Type B pancreatic cell (in vitro differentiated cells): ENCODE data around the gene EIF4E3. TPM values are rescaled to one million over a fixed set of nuclear protein-coding genes. Genes with fewer than 3 reads are reported as not detected.

Source experiments
- DNase-seq: peaks from one replicate; pipeline ENCODE4 v3.0.0; 2021; ENCODE audit warnings: mixed read lengths; ENCODE audit not compliant: unreplicated experiment; ENCODE audit errors: extremely low spot score
- H3K27ac Mint-ChIP-seq: 2 replicates; pipeline ENCODE4 v1.8.0; 2021; ENCODE audit warnings: mild to moderate bottlenecking, mixed read lengths
- H3K27me3 Mint-ChIP-seq: 2 replicates; pipeline ENCODE4 v1.8.0; 2021; ENCODE audit warnings: mixed read lengths
- H3K36me3 Mint-ChIP-seq: 2 replicates; pipeline ENCODE4 v1.8.0; 2021; ENCODE audit warnings: mixed read lengths
- H3K4me1 Mint-ChIP-seq: one replicate; pipeline ENCODE4 v1.8.0; 2021; ENCODE audit warnings: mixed read lengths; ENCODE audit not compliant: unreplicated experiment
- H3K4me3 Mint-ChIP-seq: 2 replicates; pipeline ENCODE4 v1.8.0; 2021; ENCODE audit warnings: mild to moderate bottlenecking, mixed read lengths
- H3K9me3 Mint-ChIP-seq: 2 replicates; pipeline ENCODE4 v1.8.0; 2021; ENCODE audit warnings: mixed read lengths
- CTCF ChIP-seq: fragments of 200-600 bp; sonication (generic); conservative IDR thresholded peaks from 2 replicates; pipeline ENCODE4 v1.5.0; 2021; ENCODE audit warnings: antibody characterized with exemption, mild to moderate bottlenecking
- long read RNA-seq: library from polyadenylated mRNA; unstranded; transcript quantifications from one replicate; pipeline ENCODE4 v2.0.0, GENCODE V29; 2020
- total RNA-seq: library from RNA; stranded (reverse); gene quantifications from 2 replicates; pipeline ENCODE4 v1.2.1, GENCODE V29; 2021; ENCODE audit warnings: low replicate concordance

Gene EIF4E3
- total RNA-seq, result 14.4 and 16.2 TPM in 2 replicates
- long read RNA-seq, full-length matches to known transcripts, result 1 of 4 reads
- long read RNA-seq, partial matches to known transcripts, result 0 of 4 reads
- long read RNA-seq, other reads (novel, unspliced or antisense), result 3 of 4 reads

- H3K4me3 Mint-ChIP-seq, result peak within 1 kb of the TSS; percentile 90
- H3K36me3 Mint-ChIP-seq, result peaks cover 9% of the 10 kb centered on the region
- peaks cover 24% of the 10 kb centered on the region for H3K4me1 Mint-ChIP-seq
- H3K27me3 Mint-ChIP-seq, result peaks cover 45% of the 10 kb centered on the region
- no peak for DNase-seq
- peak within 1 kb of the TSS; percentile 85 for H3K27ac Mint-ChIP-seq
- H3K9me3 Mint-ChIP-seq, result no peaks in the 10 kb centered on the region
- TF ChIP-seq CTCF, result no peak
These were observed at the start of gene EIF4E3 for GRCh38 chr3:71725271-71725991. Gene EIF4E3, minus strand, starts transcription at chr3:71725402. Its CDS starts 35 bp downstream, at chr3:71725367.

GRCh38 chr3:71771884-71772283 is 46.7 kb upstream of the EIF4E3 start:
- no peak overlapping the region for H3K27ac Mint-ChIP-seq
- DNase-seq, result no peak
- no peak for TF ChIP-seq CTCF
- H3K27me3 Mint-ChIP-seq, result peaks cover 41% of the 10 kb centered on the region
- no peak overlapping the region for H3K4me3 Mint-ChIP-seq
- H3K9me3 Mint-ChIP-seq, result no peaks in the 10 kb centered on the region
- H3K4me1 Mint-ChIP-seq, result no peaks in the 10 kb centered on the region
- no peaks in the 10 kb centered on the region for H3K36me3 Mint-ChIP-seq

GRCh38 chr3:71771126-71771525 is 45.9 kb upstream of the EIF4E3 start:
- Mint-ChIP-seq H3K36me3 (no peaks in the 10 kb centered on the region), H3K9me3 (no peaks in the 10 kb centered on the region), H3K27ac (no peak overlapping the region), H3K27me3 (peaks cover 44% of the 10 kb centered on the region), H3K4me1 (no peaks in the 10 kb centered on the region), H3K4me3 (no peak overlapping the region)
- TF ChIP-seq CTCF, result no peak
- DNase-seq, result no peak

- Mint-ChIP-seq H3K4me3 (no peak overlapping the region), H3K27ac (no peak overlapping the region), H3K36me3 (no peaks in the 10 kb centered on the region), H3K4me1 (no peaks in the 10 kb centered on the region), H3K9me3 (no peaks in the 10 kb centered on the region), H3K27me3 (peaks cover 48% of the 10 kb centered on the region)
- DNase-seq, result no peak
- no peak for TF ChIP-seq CTCF
These were observed 38.2 kb upstream of the EIF4E3 start for GRCh38 chr3:71763426-71763825.

- Mint-ChIP-seq H3K27ac (no peak overlapping the region), H3K4me1 (peaks cover 8% of the 10 kb centered on the region), H3K27me3 (peaks cover 70% of the 10 kb centered on the region), H3K9me3 (no peaks in the 10 kb centered on the region), H3K36me3 (peaks cover 3% of the 10 kb centered on the region), H3K4me3 (no peak overlapping the region)
- no peak for DNase-seq
- TF ChIP-seq CTCF, result no peak
These were observed 34.9 kb upstream of the EIF4E3 start for GRCh38 chr3:71760140-71760539.
